Neuronal stem cell (in vitro differentiated cells): Measurements from ENCODE around the gene POLR3A.

Experiments
- DNase-seq: peaks from one replicate; pipeline ENCODE4 v3.0.0-alpha.2; 2013; ENCODE audit warnings: low spot score
- H2AFZ ChIP-seq: one replicate; pipeline ENCODE4 v1.6.1; 2013; ENCODE audit warnings: mild to moderate bottlenecking, low read length, inconsistent platforms
- H2AK5ac ChIP-seq: 2 replicates; pipeline ENCODE4 v1.6.1; 2013; ENCODE audit warnings: low read depth, mild to moderate bottlenecking, inconsistent platforms, low read length, moderate library complexity, mixed read lengths
- H2BK120ac ChIP-seq: 2 replicates; pipeline ENCODE4 v1.6.1; 2013; ENCODE audit warnings: low read depth, mild to moderate bottlenecking, inconsistent platforms, low read length, moderate library complexity, mixed read lengths
- H2BK12ac ChIP-seq: one replicate; pipeline ENCODE4 v1.6.1; 2013; ENCODE audit warnings: low read length, inconsistent platforms
- H2BK15ac ChIP-seq: 2 replicates; pipeline ENCODE4 v1.6.1; 2013; ENCODE audit warnings: mild to moderate bottlenecking, low read length, inconsistent platforms, mixed read lengths
- H2BK5ac ChIP-seq: one replicate; pipeline ENCODE4 v1.6.1; 2013; ENCODE audit warnings: inconsistent platforms, mild to moderate bottlenecking, low read length, moderate library complexity
- H3K14ac ChIP-seq: one replicate; pipeline ENCODE4 v1.6.1; 2013; ENCODE audit warnings: low read length, inconsistent platforms
- H3K18ac ChIP-seq: 2 replicates; pipeline ENCODE4 v1.6.1; 2013; ENCODE audit warnings: low read length, inconsistent platforms
- H3K23ac ChIP-seq: 2 replicates; pipeline ENCODE4 v1.6.1; 2013; ENCODE audit warnings: low read depth, mild to moderate bottlenecking, mixed read lengths, low read length, inconsistent platforms; ENCODE audit not compliant: poor library complexity
- H3K27ac ChIP-seq: replicated peaks from 3 replicates; pipeline ENCODE4 v1.5.1; 2013; ENCODE audit warnings: low read length, inconsistent platforms
- H3K27me3 ChIP-seq, 3 experiments: 2 replicates each; pipeline ENCODE4 v1.6.1; 2013; ENCODE audit warnings: low read length in 3 of 3, mild to moderate bottlenecking in 2 of 3, inconsistent platforms in 1 of 3, low read depth in 1 of 3, mixed read lengths in 1 of 3, moderate library complexity in 1 of 3; ENCODE audit not compliant: control insufficient read depth in 3 of 3, insufficient read depth in 3 of 3
- H3K36me3 ChIP-seq, 2 donors: replicated peaks in 1 of 2; 2 replicates each; pipeline ENCODE4 v1.6.1; 2013; ENCODE audit warnings: low read length in 2 of 2; ENCODE audit not compliant: control insufficient read depth in 2 of 2, insufficient read depth in 2 of 2
- H3K4ac ChIP-seq: 2 replicates; pipeline ENCODE4 v1.6.1; 2013; ENCODE audit warnings: inconsistent platforms, mild to moderate bottlenecking, low read length, moderate library complexity
- H3K4me1 ChIP-seq, 2 donors: 1 replicate in 1 of 2; 2 replicates in 1 of 2; pipeline ENCODE4 v1.6.1; 2013; ENCODE audit warnings: low read length in 2 of 2, low read depth in 1 of 2; ENCODE audit not compliant: control insufficient read depth in 2 of 2, insufficient read depth in 1 of 2
- H3K4me2 ChIP-seq: one replicate; pipeline ENCODE4 v1.6.1; 2013; ENCODE audit warnings: mild to moderate bottlenecking, low read length, inconsistent platforms; ENCODE audit not compliant: insufficient read depth, poor library complexity, severe bottlenecking
- H3K4me3 ChIP-seq, 2 donors: 2 replicates each; pipeline ENCODE4 v1.5.1; 2013; ENCODE audit warnings: low read length in 2 of 2, mild to moderate bottlenecking in 2 of 2, inconsistent platforms in 1 of 2, moderate library complexity in 1 of 2
- H3K79me1 ChIP-seq: one replicate; pipeline ENCODE4 v1.6.1; 2013; ENCODE audit warnings: low read depth, mild to moderate bottlenecking, inconsistent platforms, low read length, moderate library complexity
- H3K9ac ChIP-seq: one replicate; pipeline ENCODE4 v1.6.1; 2013; ENCODE audit warnings: mild to moderate bottlenecking, low read depth, low read length, inconsistent platforms; ENCODE audit not compliant: poor library complexity
- H3K9me3 ChIP-seq, 2 donors: replicated peaks in 1 of 2; 2 replicates each; pipeline versions ENCODE3 to v1.6.1; 2013; ENCODE audit warnings: low read length in 2 of 2, mild to moderate bottlenecking in 2 of 2, inconsistent platforms in 1 of 2, low read depth in 1 of 2, mixed read lengths in 1 of 2, moderate library complexity in 1 of 2; ENCODE audit not compliant: control insufficient read depth in 2 of 2, insufficient read depth in 1 of 2
- H4K8ac ChIP-seq: one replicate; pipeline ENCODE4 v1.6.1; 2013; ENCODE audit warnings: low read depth, mild to moderate bottlenecking, inconsistent platforms, low read length, moderate library complexity
- H4K91ac ChIP-seq: one replicate; pipeline ENCODE4 v1.6.1; 2013; ENCODE audit warnings: low read length, low read depth, mild to moderate bottlenecking, inconsistent platforms; ENCODE audit not compliant: poor library complexity
- WGBS, 2 donors: extraction: QIAGEN DNeasy Blood & Tissue Kit; methylation state at CpG; one replicate each; pipeline ENCODE4 v1.1.7; 2013; ENCODE audit warnings: missing lambda C conversion rate in 2 of 2, mixed read lengths in 1 of 2; ENCODE audit not compliant: insufficient read length in 2 of 2, insufficient replicate concordance in 1 of 2; ENCODE audit errors: extremely low coverage in 2 of 2; 5-methylcytosine and 5-hydroxymethylcytosine counted together

Gene POLR3A

DNA sequence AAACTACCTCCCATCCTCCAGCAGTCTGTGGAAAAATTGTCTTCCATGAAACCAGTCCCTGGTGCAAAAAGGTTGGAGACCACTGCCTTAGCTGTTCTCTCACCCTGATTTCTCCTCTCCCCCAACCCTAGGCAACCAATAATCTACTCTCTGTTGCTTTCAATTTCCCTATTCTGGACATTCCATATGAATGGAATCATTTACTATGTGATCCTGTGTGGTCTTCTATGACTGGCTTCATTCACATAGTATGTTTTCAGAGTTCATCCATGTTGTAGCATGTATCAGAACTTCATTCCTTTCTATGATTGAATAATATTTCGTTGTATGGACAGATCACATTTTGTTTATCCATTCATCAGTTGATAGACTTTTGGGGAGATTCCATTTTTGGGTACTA is 64.5 kb downstream of the POLR3A start:
- H4K91ac ChIP-seq = no peak overlapping the region
- H2BK120ac ChIP-seq = no peak overlapping the region
- H3K36me3 ChIP-seq = no peaks in the 10 kb centered on the region
- H3K9me3 ChIP-seq = peaks cover 7 to 16% of the 10 kb centered on the region in 2 donors
- H3K4me1 ChIP-seq = peaks cover 8 to 19% of the 10 kb centered on the region in 2 donors
- H3K27me3 ChIP-seq = no peaks in the 10 kb centered on the region
- H3K79me1 ChIP-seq = no peaks in the 10 kb centered on the region
- no peak for DNase-seq
- WGBS, 2 donors = no CpG with 5 or more reads among the region's 1 CpG
- no peak overlapping the region for H3K27ac ChIP-seq
- H3K23ac ChIP-seq = no peak overlapping the region
- H3K4me3 ChIP-seq = no peak overlapping the region
- no peak overlapping the region for H2AK5ac ChIP-seq
- H3K14ac ChIP-seq = no peak overlapping the region
- no peak overlapping the region for H3K4ac ChIP-seq
- no peak overlapping the region for H2BK12ac ChIP-seq
- no peak overlapping the region for H2BK15ac ChIP-seq
- no peak overlapping the region for H3K4me2 ChIP-seq
- H2AFZ ChIP-seq = no peak overlapping the region
- H3K18ac ChIP-seq = no peak overlapping the region
- no peak overlapping the region for H2BK5ac ChIP-seq
- no peak overlapping the region for H4K8ac ChIP-seq
- no peak overlapping the region for H3K9ac ChIP-seq

DNA sequence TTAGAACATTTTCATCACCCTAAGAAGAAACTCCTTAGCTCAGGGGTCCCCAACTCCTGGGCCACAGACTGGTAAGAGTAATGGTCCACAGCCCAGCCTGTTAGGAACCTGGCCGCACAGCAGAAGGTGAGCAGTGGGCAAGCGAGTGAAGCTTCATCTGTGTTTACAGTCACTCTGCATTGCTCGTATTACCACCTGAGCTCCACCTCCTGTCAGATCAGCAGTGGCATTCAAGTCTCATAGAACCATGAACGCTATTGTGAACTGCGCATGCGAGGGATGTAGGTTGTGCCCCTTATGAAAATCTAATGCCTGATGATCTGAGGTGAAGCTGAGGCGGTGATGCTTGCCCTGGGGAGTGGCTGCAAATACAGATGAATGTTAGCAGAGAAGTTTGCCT is 65.4 kb downstream of the POLR3A start:
- H4K91ac ChIP-seq = no peak overlapping the region
- H3K23ac ChIP-seq = no peak overlapping the region
- no peaks in the 10 kb centered on the region for H3K36me3 ChIP-seq
- H3K4me2 ChIP-seq = no peak overlapping the region
- H3K4me3 ChIP-seq = no peak overlapping the region
- no peak overlapping the region for H3K4ac ChIP-seq
- H2AFZ ChIP-seq = no peak overlapping the region
- peaks cover 8 to 16% of the 10 kb centered on the region in 2 donors for H3K9me3 ChIP-seq
- no peak overlapping the region for H2BK12ac ChIP-seq
- no peaks in the 10 kb centered on the region for H3K27me3 ChIP-seq
- H3K27ac ChIP-seq = no peak overlapping the region
- H3K4me1 ChIP-seq = peaks cover 8 to 19% of the 10 kb centered on the region in 2 donors
- no CpG with 5 or more reads among the region's 7 CpGs for WGBS, 2 donors
- no peak overlapping the region for H2AK5ac ChIP-seq
- no peak overlapping the region for H3K18ac ChIP-seq
- H2BK5ac ChIP-seq = no peak overlapping the region
- no peaks in the 10 kb centered on the region for H3K79me1 ChIP-seq
- H3K9ac ChIP-seq = no peak overlapping the region
- no peak overlapping the region for H2BK15ac ChIP-seq
- no peak overlapping the region for H4K8ac ChIP-seq
- DNase-seq = no peak
- H3K14ac ChIP-seq = no peak overlapping the region
- no peak overlapping the region for H2BK120ac ChIP-seq

DNA sequence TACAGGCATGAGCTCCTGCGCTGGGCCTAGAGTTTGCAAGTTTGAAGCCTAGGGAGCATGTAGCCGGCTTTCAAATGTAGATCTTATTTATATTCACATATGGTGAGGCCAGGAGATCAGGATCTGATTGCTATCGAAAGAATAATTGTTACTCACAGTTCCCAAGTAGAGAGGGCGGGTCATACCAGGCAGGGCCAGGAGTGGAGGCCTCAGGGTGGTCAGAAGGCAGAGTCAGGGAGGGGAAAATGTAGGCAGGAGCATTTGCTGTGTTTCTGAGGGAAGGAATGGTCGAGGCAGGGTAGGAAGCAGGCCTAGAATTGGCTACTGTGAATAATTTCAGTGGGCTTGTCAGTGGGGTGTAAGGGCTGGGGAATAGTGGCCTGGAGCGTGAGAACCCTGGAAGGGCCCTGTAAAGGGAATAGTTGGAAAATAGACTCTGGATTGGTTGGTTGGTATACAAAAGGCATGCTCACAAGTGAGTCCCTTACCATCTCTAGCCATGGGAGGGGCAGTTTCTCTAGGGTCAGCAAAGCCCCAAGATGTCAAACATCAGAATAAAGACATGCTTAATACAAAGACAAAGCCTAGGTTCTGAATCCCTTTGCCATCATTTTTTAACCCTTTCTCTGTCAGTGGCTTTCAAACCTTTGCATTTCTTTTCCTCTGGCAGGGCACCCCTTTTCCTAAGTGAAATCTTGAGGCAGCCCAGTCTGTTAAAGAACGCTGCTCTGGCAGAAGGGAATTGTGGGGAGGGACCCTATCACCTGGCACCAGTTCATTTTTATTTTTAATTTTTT is 66.8 kb downstream of the POLR3A start:
- H3K4me2 ChIP-seq = no peak overlapping the region
- H3K9me3 ChIP-seq = peaks cover 8 to 16% of the 10 kb centered on the region in 2 donors
- no peaks in the 10 kb centered on the region for H3K36me3 ChIP-seq
- no peak overlapping the region for H3K4me3 ChIP-seq
- no CpG with 5 or more reads among the region's 7 CpGs for WGBS, 2 donors
- H2BK15ac ChIP-seq = no peak overlapping the region
- H3K18ac ChIP-seq = peak overlapping the region; percentile 74
- no peaks in the 10 kb centered on the region for H3K27me3 ChIP-seq
- H3K9ac ChIP-seq = no peak overlapping the region
- H3K23ac ChIP-seq = no peak overlapping the region
- no peak overlapping the region for H4K91ac ChIP-seq
- H2BK120ac ChIP-seq = no peak overlapping the region
- no peak overlapping the region for H3K4ac ChIP-seq
- H3K14ac ChIP-seq = no peak overlapping the region
- no peaks in the 10 kb centered on the region for H3K79me1 ChIP-seq
- peaks cover 5 to 12% of the 10 kb centered on the region in 2 donors for H3K4me1 ChIP-seq
- no peak overlapping the region for H2BK12ac ChIP-seq
- H2AK5ac ChIP-seq = no peak overlapping the region
- peak overlapping the region; percentile 68 for H2AFZ ChIP-seq
- no peak overlapping the region for H4K8ac ChIP-seq
- H2BK5ac ChIP-seq = no peak overlapping the region
- H3K27ac ChIP-seq = no peak overlapping the region
- DNase-seq = no peak

DNA sequence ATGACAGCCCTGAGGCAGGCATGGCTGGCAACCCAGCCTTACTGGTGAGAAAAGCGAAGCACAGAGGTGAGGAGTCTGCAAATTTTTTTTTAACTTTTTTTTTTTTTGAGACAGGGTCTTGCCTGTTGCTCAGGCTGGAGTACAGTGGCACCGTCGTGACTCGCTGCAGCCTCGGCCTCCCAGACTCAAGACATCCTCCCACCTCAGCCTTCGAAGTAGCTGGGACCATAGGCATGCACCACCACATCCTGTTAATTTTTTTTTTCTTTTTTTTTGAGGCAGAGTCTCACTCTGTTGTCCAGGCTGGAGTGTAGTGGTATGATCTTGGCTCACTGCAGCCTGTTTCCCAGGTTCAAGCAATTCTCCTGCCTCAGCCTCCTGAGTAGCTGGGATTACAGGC is 67.6 kb downstream of the POLR3A start:
- Histone ChIP-seq H2BK15ac (no peak overlapping the region), H3K14ac (no peak overlapping the region), H3K4me2 (no peak overlapping the region), H3K4me3 (no peak overlapping the region), H3K9me3 (peaks cover 8 to 16% of the 10 kb centered on the region in 2 donors), H2AFZ (no peak overlapping the region), H3K4ac (no peak overlapping the region), H2AK5ac (no peak overlapping the region), H3K27me3 (no peaks in the 10 kb centered on the region), H4K8ac (no peak overlapping the region), H3K79me1 (no peaks in the 10 kb centered on the region), H2BK5ac (no peak overlapping the region), H3K9ac (no peak overlapping the region), H3K23ac (no peak overlapping the region), H3K27ac (no peak overlapping the region), H3K18ac (peak overlapping the region; percentile 6), H4K91ac (no peak overlapping the region), H3K4me1 (peaks cover 2 to 9% of the 10 kb centered on the region in 2 donors), H2BK120ac (no peak overlapping the region), H2BK12ac (no peak overlapping the region), H3K36me3 (no peaks in the 10 kb centered on the region)
- no peak for DNase-seq
- no CpG with 5 or more reads among the region's 6 CpGs for WGBS, 2 donors
